ENCODE results near the gene MYCBP2. TPM values are rescaled to one million over a fixed set of nuclear protein-coding genes. Genes with fewer than 3 reads are reported as not detected.
"Not testable (repeated sequence)": the region's sequence is repeated elsewhere in the genome, so short reads cannot be mapped to it uniquely, and the experiment has no call there.

MYCBP2 gene
- total and polyA plus RNA-seq, 8 donors = 70.4 to 105 (median 79.1) TPM

DNA sequence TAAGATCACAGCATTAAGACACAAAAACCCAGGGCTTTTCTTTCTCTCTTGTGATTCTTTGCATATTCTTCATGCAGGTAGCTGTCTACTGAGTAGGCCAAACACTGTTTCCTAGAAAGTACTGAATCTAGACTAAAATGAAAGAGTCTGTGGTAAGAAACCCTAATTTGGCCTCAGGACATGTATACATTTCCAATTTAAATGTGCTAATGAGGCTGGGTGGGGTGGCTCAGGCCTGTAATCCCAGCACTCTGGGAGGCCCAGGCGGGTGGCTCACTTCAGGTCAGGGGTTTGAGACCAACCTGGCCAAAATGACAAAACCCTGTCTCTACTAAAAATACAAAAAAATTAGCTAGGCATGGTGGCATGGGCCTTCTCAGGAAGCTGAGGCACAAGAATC lies 57.8 kb downstream of the MYCBP2 start:
- Histone ChIP-seq H3K4me3 (no peak overlapping the region), H3K27me3 (no peaks in the 10 kb centered on the region), H3K27ac (no peak overlapping the region), H3K36me3 (peaks cover 0 to 84% of the 10 kb centered on the region in 2 donors), H3K9me3 (no peaks in the 10 kb centered on the region), H3K4me1 (no peaks in the 10 kb centered on the region)
- intact Hi-C loops (cut with DNase I) = no loop called here
- ATAC-seq (no peak), DNase-seq (peak in 1 of 4 donors; percentile 22)
- TF ChIP-seq, protein P1, sequence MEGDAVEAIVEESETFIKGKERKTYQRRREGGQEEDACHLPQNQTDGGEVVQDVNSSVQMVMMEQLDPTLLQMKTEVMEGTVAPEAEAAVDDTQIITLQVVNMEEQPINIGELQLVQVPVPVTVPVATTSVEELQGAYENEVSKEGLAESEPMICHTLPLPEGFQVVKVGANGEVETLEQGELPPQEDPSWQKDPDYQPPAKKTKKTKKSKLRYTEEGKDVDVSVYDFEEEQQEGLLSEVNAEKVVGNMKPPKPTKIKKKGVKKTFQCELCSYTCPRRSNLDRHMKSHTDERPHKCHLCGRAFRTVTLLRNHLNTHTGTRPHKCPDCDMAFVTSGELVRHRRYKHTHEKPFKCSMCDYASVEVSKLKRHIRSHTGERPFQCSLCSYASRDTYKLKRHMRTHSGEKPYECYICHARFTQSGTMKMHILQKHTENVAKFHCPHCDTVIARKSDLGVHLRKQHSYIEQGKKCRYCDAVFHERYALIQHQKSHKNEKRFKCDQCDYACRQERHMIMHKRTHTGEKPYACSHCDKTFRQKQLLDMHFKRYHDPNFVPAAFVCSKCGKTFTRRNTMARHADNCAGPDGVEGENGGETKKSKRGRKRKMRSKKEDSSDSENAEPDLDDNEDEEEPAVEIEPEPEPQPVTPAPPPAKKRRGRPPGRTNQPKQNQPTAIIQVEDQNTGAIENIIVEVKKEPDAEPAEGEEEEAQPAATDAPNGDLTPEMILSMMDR (IDR thresholded peaks at IDR 0.05) = no peak

DNA sequence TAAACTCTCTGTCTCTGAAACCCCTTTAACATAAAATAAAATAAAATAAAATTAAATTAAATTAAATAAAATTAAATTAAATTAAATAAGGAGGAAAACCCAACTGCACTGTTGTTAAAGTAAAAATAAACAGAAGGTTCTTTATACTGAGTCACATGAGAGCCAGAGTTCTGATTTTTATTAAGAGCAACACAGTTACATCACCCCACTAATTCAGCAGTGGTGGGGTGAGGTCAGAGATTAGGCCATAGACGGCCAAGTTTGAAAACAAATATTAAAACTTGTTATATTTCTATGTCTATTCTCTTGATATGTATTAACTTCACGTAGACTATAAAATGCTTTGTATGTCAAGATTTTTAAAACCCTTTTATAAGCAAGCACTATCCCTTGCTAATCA lies 59.5 kb downstream of the MYCBP2 start:
- Histone ChIP-seq H3K27me3 (no peaks in the 10 kb centered on the region), H3K27ac (no peak overlapping the region), H3K4me1 (no peaks in the 10 kb centered on the region), H3K9me3 (no peaks in the 10 kb centered on the region), H3K4me3 (no peak overlapping the region), H3K36me3 (peaks cover 0 to 75% of the 10 kb centered on the region in 2 donors)
- ATAC-seq (no peak), DNase-seq (no peak)
- TF ChIP-seq, protein P1 (IDR thresholded peaks at IDR 0.05) = no peak
- intact Hi-C loops (cut with DNase I) = no loop called here

DNA sequence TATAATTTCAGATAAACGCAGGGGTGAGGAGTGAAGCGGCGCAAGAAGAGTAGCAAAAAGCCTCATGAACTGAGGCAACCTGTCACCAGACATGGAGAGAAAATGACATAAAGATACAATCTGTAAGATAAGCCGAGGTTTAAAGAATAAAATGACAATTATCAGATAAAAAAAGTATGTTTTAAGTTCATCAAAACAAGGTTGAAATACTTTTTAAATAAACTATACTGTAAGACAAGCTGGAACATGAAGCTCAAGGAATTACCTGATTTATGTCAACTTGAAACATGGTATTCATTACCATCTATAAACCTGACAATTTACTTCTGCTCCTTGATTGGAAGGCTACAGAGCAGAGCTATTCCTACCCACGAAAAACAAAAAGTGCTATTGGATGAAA lies 61.6 kb downstream of the MYCBP2 start:
- Histone ChIP-seq H3K36me3 (peaks cover 0 to 73% of the 10 kb centered on the region in 2 donors), H3K27me3 (no peaks in the 10 kb centered on the region), H3K27ac (no peak overlapping the region), H3K4me3 (no peak overlapping the region), H3K9me3 (no peaks in the 10 kb centered on the region), H3K4me1 (no peaks in the 10 kb centered on the region)
- no peak for DNase-seq
- ATAC-seq = no peak
- intact Hi-C loops (cut with DNase I) = no loop called here
- TF ChIP-seq, protein P1 (IDR thresholded peaks at IDR 0.05) = no peak

DNA sequence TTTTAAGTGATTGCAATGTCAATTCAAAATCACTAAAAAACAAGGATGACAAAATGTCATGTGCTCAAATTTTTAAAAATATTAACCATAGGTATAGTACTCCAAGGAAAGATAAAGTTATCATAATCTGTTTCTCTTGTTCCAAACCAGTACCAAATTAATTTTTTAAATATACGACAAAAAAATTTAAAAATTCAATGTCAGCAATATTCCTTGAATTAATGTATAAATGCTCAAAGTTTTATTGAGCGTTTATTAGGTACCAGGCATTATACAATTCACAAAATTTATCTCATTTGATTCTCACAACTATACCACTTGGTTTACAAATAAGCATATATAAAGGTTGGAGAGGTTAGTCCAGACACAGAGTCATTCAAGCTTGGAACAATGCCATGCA lies 64.7 kb downstream of the MYCBP2 start:
- ATAC-seq = no peak
- peaks cover 0 to 68% of the 10 kb centered on the region in 2 donors for H3K36me3 ChIP-seq

DNA sequence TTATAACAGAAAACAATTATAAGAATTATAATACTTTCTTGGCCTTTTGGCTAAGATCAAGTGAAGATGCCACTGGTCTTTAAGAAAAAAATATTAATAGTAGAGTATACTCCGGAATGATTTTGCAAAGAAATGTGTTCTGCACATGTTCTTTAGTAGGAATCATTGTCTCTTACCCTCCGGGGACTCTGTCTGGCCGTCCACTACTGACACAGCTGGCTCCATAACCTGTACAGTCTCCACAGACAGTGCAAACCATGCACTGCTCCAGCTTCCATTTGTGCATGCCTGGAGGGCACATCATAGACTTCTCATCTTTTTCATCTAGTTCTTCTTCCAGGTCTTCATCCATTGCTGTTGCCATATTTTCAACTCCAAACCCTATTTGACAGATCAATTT lies 75.9 kb downstream of the MYCBP2 start:
- Histone ChIP-seq H3K27me3 (no peaks in the 10 kb centered on the region), H3K4me1 (no peaks in the 10 kb centered on the region), H3K4me3 (no peak overlapping the region), H3K27ac (no peak overlapping the region), H3K36me3 (peaks cover 0 to 28% of the 10 kb centered on the region in 2 donors), H3K9me3 (no peaks in the 10 kb centered on the region)
- no peak for DNase-seq
- no peak for ATAC-seq
- TF ChIP-seq, protein P1 (IDR thresholded peaks at IDR 0.05) = no peak
- intact Hi-C loops (cut with DNase I) = no loop called here

More for the DNA sequence above, 64.7 kb downstream of the MYCBP2 start:
- H3K27ac ChIP-seq = no peak overlapping the region
- H3K4me3 ChIP-seq = no peak overlapping the region
- no peaks in the 10 kb centered on the region for H3K27me3 ChIP-seq
- TF ChIP-seq, protein P1 (IDR thresholded peaks at IDR 0.05) = no peak
- H3K9me3 ChIP-seq = no peaks in the 10 kb centered on the region
- intact Hi-C loops (cut with DNase I) = no loop called here
- H3K4me1 ChIP-seq = no peaks in the 10 kb centered on the region
- DNase-seq = no peak

DNA sequence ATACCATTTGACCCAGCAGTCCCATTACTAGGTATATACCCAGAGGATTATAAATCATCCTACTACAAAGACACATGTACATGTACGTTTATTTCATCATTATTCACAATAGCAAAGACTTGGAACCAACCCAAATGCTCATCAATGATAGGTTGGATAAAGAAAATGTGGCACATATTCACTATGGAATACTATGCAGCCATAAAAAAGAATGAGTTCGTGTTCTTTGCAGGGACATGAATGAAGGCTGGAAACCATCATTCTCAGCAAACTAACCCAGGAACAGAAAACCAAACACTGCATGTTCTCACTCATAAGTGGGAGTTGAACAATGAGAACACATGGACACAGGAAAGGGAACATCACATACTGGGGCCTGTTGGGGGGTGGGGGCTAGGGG lies 81.7 kb downstream of the MYCBP2 start:
- H3K4me3 ChIP-seq; intact Hi-C loops (cut with DNase I); H3K27ac ChIP-seq; H3K4me1 ChIP-seq; H3K27me3 ChIP-seq; ATAC-seq; H3K9me3 ChIP-seq; DNase-seq: not testable (repeated sequence)
- H3K36me3 ChIP-seq = peaks cover 0 to 54% of the 10 kb centered on the region in 2 donors
